Uterus (tissue), 4 donors: ENCODE data around the gene ARHGAP12. TPM values are rescaled to one million over a fixed set of nuclear protein-coding genes. Genes with fewer than 3 reads are reported as not detected.
"Not testable (repeated sequence)": the region's sequence is repeated elsewhere in the genome, so short reads cannot be mapped to it uniquely, and the experiment has no call there.

Experiments
- DNase-seq, 2 donors: peaks; one replicate each; pipeline ENCODE4 v3.0.0-alpha.2; 2019 to 2020
- H3K27ac ChIP-seq, 2 donors: fragments of 200-600 bp; sonication (generic); 1 replicate in 1 of 2; 2 replicates in 1 of 2; pipeline ENCODE4 v1.5.1; 2016 to 2018
- H3K27me3 ChIP-seq, 2 donors: fragments of 200-600 bp; sonication (generic); one replicate each; pipeline ENCODE4 v1.5.1; 2018 to 2019; ENCODE audit warnings: control low read depth in 1 of 2
- H3K36me3 ChIP-seq, 2 donors: fragments of 200-600 bp; sonication (generic); one replicate each; pipeline ENCODE4 v1.5.1; 2019; ENCODE audit warnings: control low read depth in 1 of 2
- H3K4me1 ChIP-seq, 2 donors: fragments of 200-600 bp; sonication (generic); one replicate each; pipeline ENCODE4 v1.5.1; 2018 to 2019; ENCODE audit warnings: control low read depth in 1 of 2
- H3K4me3 ChIP-seq, 2 donors: fragments of 200-600 bp; sonication (generic); 1 replicate in 1 of 2; 2 replicates in 1 of 2; pipeline ENCODE4 v1.5.1; 2018 to 2019; ENCODE audit warnings: mild to moderate bottlenecking in 1 of 2
- H3K9me3 ChIP-seq, 2 donors: fragments of 200-600 bp; sonication (generic); one replicate each; pipeline ENCODE4 v1.5.1; 2019; ENCODE audit warnings: control low read depth in 1 of 2
- CTCF ChIP-seq, 4 experiments: fragments of 200-600 bp in 2 of 4; fragments of 450-650 bp in 2 of 4; sonication (generic) in 2 of 4; IDR thresholded peaks; one replicate each; pipeline ENCODE4 v1.5.1; 2016 to 2019; ENCODE audit warnings: antibody characterized with exemption in 4 of 4, mild to moderate bottlenecking in 2 of 4, moderate library complexity in 1 of 4
- POLR2A ChIP-seq, 2 donors: fragments of 450-650 bp; IDR thresholded peaks; one replicate each; pipeline ENCODE4 v1.6.1; 2016; ENCODE audit warnings: antibody characterized with exemption in 2 of 2, mild to moderate bottlenecking in 1 of 2, moderate library complexity in 1 of 2
- intact Hi-C: fragments of 100-400 bp; cut with DNase I; formaldehyde crosslinking; loops from one replicate; pipeline ENCODE4 v1.15.1; 2023; ENCODE audit warnings: low total_unique reads
- total RNA-seq, 4 donors: library from RNA; depleted of rRNA in 3 of 4; stranded (reverse); fragments of >200 nt in 3 of 4; gene quantifications; one replicate each; pipeline versions ENCODE4 v1.1.0 to v1.2.4, GENCODE V29; 2014 to 2023
- donor health status: DM: yes; HTN: yes; CAD: no.

The ARHGAP12 gene
- total RNA-seq, 4 donors from 2014 or later: 37.7 to 82.5 (median 57.3) TPM

- H3K27ac ChIP-seq: peak overlapping the region in 1 of 2 donors; percentile 47
- DNase-seq: no peak
- no peak overlapping the region for H3K4me3 ChIP-seq
- peaks cover 0 to 4% of the 10 kb centered on the region in 2 donors for H3K9me3 ChIP-seq
- no peak for TF ChIP-seq CTCF (IDR thresholded peaks at IDR 0.05)
- TF ChIP-seq POLR2A (IDR thresholded peaks at IDR 0.05): no peak
- H3K27me3 ChIP-seq: no peaks in the 10 kb centered on the region
- intact Hi-C loops: no loop called here
- no peaks in the 10 kb centered on the region for H3K4me1 ChIP-seq
- H3K36me3 ChIP-seq: no peaks in the 10 kb centered on the region
These were observed 31.1 kb downstream of the ARHGAP12 start for GRCh38 chr10:31897506-31897905.

- no peaks in the 10 kb centered on the region for H3K36me3 ChIP-seq
- intact Hi-C loops: no loop called here
- H3K27ac ChIP-seq: peak overlapping the region; percentile 4 to 47
- H3K4me1 ChIP-seq: no peaks in the 10 kb centered on the region
- H3K4me3 ChIP-seq: no peak overlapping the region
- peaks cover 0 to 4% of the 10 kb centered on the region in 2 donors for H3K9me3 ChIP-seq
- no peak for TF ChIP-seq POLR2A (IDR thresholded peaks at IDR 0.05)
- H3K27me3 ChIP-seq: no peaks in the 10 kb centered on the region
- no peak for DNase-seq
These were observed 31.7 kb downstream of the ARHGAP12 start for GRCh38 chr10:31896968-31897384.

- H3K9me3 ChIP-seq, H3K36me3 ChIP-seq, H3K27ac ChIP-seq, DNase-seq, intact Hi-C loops, H3K27me3 ChIP-seq, H3K4me1 ChIP-seq, H3K4me3 ChIP-seq: not testable (repeated sequence)
These were observed 32.9 kb downstream of the ARHGAP12 start for GRCh38 chr10:31895722-31896121.

GRCh38 chr10:31888442-31888841 is 40.2 kb downstream of the ARHGAP12 start:
- H3K36me3 ChIP-seq: no peaks in the 10 kb centered on the region
- no peaks in the 10 kb centered on the region for H3K27me3 ChIP-seq
- H3K9me3 ChIP-seq: no peaks in the 10 kb centered on the region
- H3K27ac ChIP-seq: no peak overlapping the region
- no peak overlapping the region for H3K4me3 ChIP-seq
- H3K4me1 ChIP-seq: no peaks in the 10 kb centered on the region
- TF ChIP-seq POLR2A (IDR thresholded peaks at IDR 0.05): no peak
- TF ChIP-seq CTCF (IDR thresholded peaks at IDR 0.05): no peak
- intact Hi-C loops: no loop called here
- DNase-seq: no peak

GRCh38 chr10:31887850-31888249 is 40.8 kb downstream of the ARHGAP12 start:
- DNase-seq: no peak
- intact Hi-C loops: no loop called here
- Histone ChIP-seq H3K4me3 (no peak overlapping the region), H3K27ac (no peak overlapping the region), H3K27me3 (no peaks in the 10 kb centered on the region), H3K9me3 (no peaks in the 10 kb centered on the region), H3K36me3 (no peaks in the 10 kb centered on the region), H3K4me1 (no peaks in the 10 kb centered on the region)
- TF ChIP-seq CTCF (IDR thresholded peaks at IDR 0.05): no peak
- TF ChIP-seq POLR2A (IDR thresholded peaks at IDR 0.05): no peak

- Histone ChIP-seq H3K4me3 (no peak overlapping the region), H3K4me1 (no peaks in the 10 kb centered on the region), H3K36me3 (no peaks in the 10 kb centered on the region), H3K27me3 (no peaks in the 10 kb centered on the region), H3K27ac (no peak overlapping the region), H3K9me3 (no peaks in the 10 kb centered on the region)
- no peak for DNase-seq
- intact Hi-C loops: no loop called here
- TF ChIP-seq CTCF (IDR thresholded peaks at IDR 0.05): no peak
- no peak for TF ChIP-seq POLR2A (IDR thresholded peaks at IDR 0.05)
These were observed 41.7 kb downstream of the ARHGAP12 start for GRCh38 chr10:31886885-31887284.
